GM12872 (cell line): Measurements from ENCODE around the gene KIAA1958.

ENCODE experiments used
- CTCF ChIP-seq: IDR thresholded peaks from 3 replicates; pipeline ENCODE4 v1.5.1; 2011; ENCODE audit warnings: low read depth, mild to moderate bottlenecking, low read length, moderate library complexity; ENCODE audit not compliant: insufficient read depth

Gene KIAA1958

DNA sequence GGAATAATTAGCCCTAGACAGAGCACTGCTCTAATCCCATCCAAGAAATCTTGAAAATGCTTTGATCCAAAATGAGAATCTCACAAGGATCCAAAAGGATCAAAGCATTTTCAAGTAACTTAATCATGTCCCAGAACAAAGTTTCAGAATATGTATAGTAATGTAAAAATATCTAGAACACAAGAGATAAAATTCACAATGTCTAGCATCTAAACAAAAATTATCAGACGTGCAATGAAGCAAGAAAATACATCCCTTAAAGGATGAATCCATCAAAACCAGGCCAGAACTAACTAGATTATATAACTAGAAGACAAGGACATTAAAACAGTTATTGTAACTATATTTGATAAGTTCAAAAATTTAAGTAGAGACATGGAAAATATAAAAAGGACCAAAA is 162.0 kb downstream of the KIAA1958 start:
- TF ChIP-seq CTCF: no peak

- no peak for TF ChIP-seq CTCF
Measured at GRCh38 chr9:112654282-112654681, 167.7 kb downstream of the KIAA1958 start.

GRCh38 chr9:112655668-112656067 is 169.0 kb downstream of the KIAA1958 start:
- no peak for TF ChIP-seq CTCF

- no peak for TF ChIP-seq CTCF
Measured at GRCh38 chr9:112659906-112660305, 173.3 kb downstream of the KIAA1958 start.

DNA sequence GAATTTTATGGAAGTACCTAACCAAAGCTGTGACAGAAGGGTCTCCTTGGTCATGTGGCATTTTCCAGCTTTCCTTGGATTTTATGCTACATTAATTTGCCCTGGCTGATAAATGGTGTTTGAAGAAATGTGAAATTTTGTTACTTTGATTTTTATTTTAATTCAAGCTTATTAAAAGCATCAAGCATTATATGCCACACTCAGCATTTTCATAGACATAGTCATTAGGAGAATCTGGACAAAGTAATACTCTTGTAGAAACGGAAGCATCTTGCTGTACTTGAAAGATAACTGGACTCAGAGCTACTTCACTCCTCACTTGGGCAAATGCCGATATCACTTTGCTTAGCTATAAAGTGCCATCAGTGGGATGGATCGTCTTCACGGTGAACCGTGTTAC is 177.1 kb downstream of the KIAA1958 start:
- no peak for TF ChIP-seq CTCF

DNA sequence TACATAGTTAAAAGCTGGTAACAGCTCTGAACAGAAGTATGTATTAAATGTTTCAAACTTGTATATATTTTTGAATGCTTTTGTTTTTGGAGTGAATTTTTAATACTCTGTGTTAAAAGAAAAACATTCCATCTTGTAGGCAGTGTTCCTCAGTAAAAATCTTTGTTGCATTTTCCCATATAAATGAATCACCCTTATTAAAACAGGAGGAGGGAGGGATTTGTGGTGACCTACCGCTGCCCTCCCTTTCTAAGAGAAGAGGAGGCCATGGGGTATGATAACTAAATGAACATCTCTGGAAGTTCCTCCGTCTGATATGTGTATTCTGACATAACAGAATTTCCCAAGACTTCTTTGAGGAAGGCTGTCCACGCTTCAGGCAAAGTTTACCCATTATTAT is 177.9 kb downstream of the KIAA1958 start:
- TF ChIP-seq CTCF: no peak

- TF ChIP-seq CTCF: peak; percentile 27; the same call in 1 of the 3 replicates
Measured at GRCh38 chr9:112665347-112665746, 178.7 kb downstream of the KIAA1958 start.

DNA sequence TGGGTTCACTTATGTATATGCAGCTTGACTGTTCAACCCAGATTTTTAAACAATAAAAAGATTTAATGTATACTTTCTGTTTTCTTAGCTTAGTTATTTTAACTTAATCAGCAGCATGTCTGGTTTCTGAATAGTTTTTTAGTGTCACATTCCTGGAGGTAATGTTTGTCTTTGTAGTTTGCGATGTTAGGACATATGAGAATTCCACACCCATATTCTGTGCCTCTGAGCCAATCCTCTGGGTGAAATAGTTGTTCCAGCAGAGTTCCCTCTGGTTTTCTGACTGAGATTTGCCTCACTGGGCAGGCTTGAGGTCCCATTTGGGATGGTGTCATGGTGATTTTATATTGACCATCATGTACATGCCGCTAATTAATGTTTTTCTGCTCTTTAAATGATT is 182.7 kb downstream of the KIAA1958 start:
- TF ChIP-seq CTCF: no peak
